H9 (cell line): ENCODE data around the gene IFNL1. TPM values are rescaled to one million over a fixed set of nuclear protein-coding genes. Genes with fewer than 3 reads are reported as not detected.

Source experiments
- DNase-seq: peaks from one replicate; pipeline ENCODE4 v3.0.0-alpha.2; 2017
- H2AFZ ChIP-seq: one replicate; pipeline ENCODE4 v1.6.1; 2013; ENCODE audit warnings: mild to moderate bottlenecking, low read length, control low read depth, moderate library complexity
- H2AK5ac ChIP-seq: 2 replicates; pipeline ENCODE4 v1.6.1; 2013; ENCODE audit warnings: low read length, control low read depth, mixed read lengths; ENCODE audit not compliant: insufficient read length
- H2BK120ac ChIP-seq: one replicate; pipeline ENCODE4 v1.6.1; 2013; ENCODE audit warnings: low read depth, mild to moderate bottlenecking, low read length, control low read depth, inconsistent platforms; ENCODE audit not compliant: poor library complexity, severe bottlenecking
- H2BK12ac ChIP-seq: 2 replicates; pipeline ENCODE4 v1.6.1; 2013; ENCODE audit warnings: low read length, control low read depth, mixed read lengths, low read depth; ENCODE audit not compliant: insufficient read length
- H2BK15ac ChIP-seq: 2 replicates; pipeline ENCODE4 v1.6.1; 2013; ENCODE audit warnings: low read depth, low read length, control low read depth
- H2BK20ac ChIP-seq: one replicate; pipeline ENCODE4 v1.6.1; 2013; ENCODE audit warnings: low read depth, mild to moderate bottlenecking, low read length, control low read depth, inconsistent platforms; ENCODE audit not compliant: poor library complexity, severe bottlenecking
- H2BK5ac ChIP-seq: 2 replicates; pipeline ENCODE4 v1.6.1; 2013; ENCODE audit warnings: low read length, control low read depth, mixed read lengths; ENCODE audit not compliant: insufficient read length
- H3K14ac ChIP-seq: 2 replicates; pipeline ENCODE4 v1.6.1; 2013; ENCODE audit warnings: low read length, control low read depth; ENCODE audit not compliant: insufficient read depth
- H3K18ac ChIP-seq: 2 replicates; pipeline ENCODE4 v1.6.1; 2013; ENCODE audit warnings: low read depth, mild to moderate bottlenecking, mixed read lengths, low read length, control low read depth; ENCODE audit not compliant: insufficient read length
- H3K23ac ChIP-seq: 2 replicates; pipeline ENCODE4 v1.6.1; 2013; ENCODE audit warnings: low read length, control low read depth, mixed read lengths, low read depth; ENCODE audit not compliant: insufficient read length
- H3K23me2 ChIP-seq: 2 replicates; pipeline ENCODE4 v1.6.1; 2013; ENCODE audit warnings: low read depth, mild to moderate bottlenecking, mixed read lengths, low read length, control low read depth; ENCODE audit not compliant: insufficient read length, poor library complexity, severe bottlenecking
- H3K27ac ChIP-seq: 2 replicates; pipeline ENCODE4 v1.5.1; 2013; ENCODE audit warnings: low read length, control low read depth, mixed read lengths, low read depth; ENCODE audit not compliant: insufficient read length
- H3K27me3 ChIP-seq: 2 replicates; pipeline ENCODE4 v1.6.1; 2013; ENCODE audit warnings: low read length, control low read depth, inconsistent platforms; ENCODE audit not compliant: insufficient read depth
- H3K4ac ChIP-seq: 2 replicates; pipeline ENCODE4 v1.6.1; 2013; ENCODE audit warnings: low read depth, mild to moderate bottlenecking, control low read depth, inconsistent platforms, low read length, moderate library complexity
- H3K4me1 ChIP-seq: 2 replicates; pipeline ENCODE4 v1.6.1; 2013; ENCODE audit warnings: low read length, control low read depth, inconsistent platforms; ENCODE audit not compliant: insufficient read depth
- H3K4me2 ChIP-seq: 2 replicates; pipeline ENCODE4 v1.6.1; 2013; ENCODE audit warnings: low read length, control low read depth, mixed read lengths; ENCODE audit not compliant: insufficient read length, insufficient read depth
- H3K56ac ChIP-seq: 2 replicates; pipeline ENCODE4 v1.6.1; 2013; ENCODE audit warnings: low read depth, mild to moderate bottlenecking, mixed read lengths, low read length, control low read depth; ENCODE audit not compliant: insufficient read length
- H3K79me1 ChIP-seq: 2 replicates; pipeline ENCODE4 v1.6.1; 2013; ENCODE audit warnings: low read depth, mild to moderate bottlenecking, moderate library complexity, low read length, control low read depth, inconsistent platforms; ENCODE audit not compliant: insufficient read depth, poor library complexity, severe bottlenecking
- H3K79me2 ChIP-seq: 2 replicates; pipeline ENCODE4 v1.6.1; 2013; ENCODE audit warnings: low read length, control low read depth, inconsistent platforms; ENCODE audit not compliant: insufficient read depth
- H3K9ac ChIP-seq: 2 replicates; pipeline ENCODE4 v1.6.1; 2013; ENCODE audit warnings: low read length, control low read depth, mixed read lengths; ENCODE audit not compliant: insufficient read length; ENCODE audit errors: extremely low read depth
- H3K9me3 ChIP-seq: one replicate; pipeline ENCODE4 v1.6.1; 2013; ENCODE audit warnings: low read depth, low read length, inconsistent platforms; ENCODE audit not compliant: control insufficient read depth
- H3T11ph ChIP-seq: one replicate; pipeline ENCODE4 v1.6.1; 2013; ENCODE audit warnings: mild to moderate bottlenecking, low read length, control low read depth, inconsistent platforms
- H4K20me1 ChIP-seq: one replicate; pipeline ENCODE4 v1.6.1; 2013; ENCODE audit not compliant: control insufficient read depth, insufficient read length, insufficient read depth
- H4K5ac ChIP-seq: 2 replicates; pipeline ENCODE4 v1.6.1; 2013; ENCODE audit warnings: low read depth, mild to moderate bottlenecking, mixed read lengths, low read length, control low read depth; ENCODE audit not compliant: insufficient read length
- H4K8ac ChIP-seq: replicated peaks from 2 replicates; pipeline ENCODE4 v1.6.1; 2013; ENCODE audit warnings: low read length, control low read depth, mixed read lengths, low read depth; ENCODE audit not compliant: insufficient read length
- H4K91ac ChIP-seq: 2 replicates; pipeline ENCODE4 v1.6.1; 2013; ENCODE audit warnings: low read depth, mild to moderate bottlenecking, moderate library complexity, mixed read lengths, low read length, control low read depth; ENCODE audit not compliant: insufficient read length
- H3K27ac Mint-ChIP-seq, 3 experiments: 2 replicates in 2 of 3; 3 replicates in 1 of 3; pipeline ENCODE4 v1.8.0; 2020 to 2021; ENCODE audit warnings: mixed read lengths in 3 of 3, mild to moderate bottlenecking in 1 of 3, moderate library complexity in 1 of 3
- H3K27me3 Mint-ChIP-seq: 2 replicates; pipeline ENCODE4 v1.8.0; 2021; ENCODE audit warnings: low read depth, mild to moderate bottlenecking, moderate library complexity, mixed read lengths
- H3K36me3 Mint-ChIP-seq, 3 experiments: 2 replicates in 2 of 3; 3 replicates in 1 of 3; pipeline ENCODE4 v1.8.0; 2020 to 2021; ENCODE audit warnings: low read depth in 3 of 3, mixed read lengths in 3 of 3; ENCODE audit not compliant: insufficient read depth in 1 of 3
- H3K4me1 Mint-ChIP-seq, 2 experiments: 2 replicates each; pipeline ENCODE4 v1.8.0; 2020; ENCODE audit warnings: mixed read lengths in 2 of 2
- H3K4me3 Mint-ChIP-seq, 2 experiments: 2 replicates in 1 of 2; 3 replicates in 1 of 2; pipeline ENCODE4 v1.8.0; 2020 to 2021; ENCODE audit warnings: mild to moderate bottlenecking in 2 of 2, mixed read lengths in 2 of 2, moderate library complexity in 1 of 2
- H3K9me3 Mint-ChIP-seq, 2 experiments: 2 replicates in 1 of 2; 3 replicates in 1 of 2; pipeline ENCODE4 v1.8.0; 2020; ENCODE audit warnings: mild to moderate bottlenecking in 2 of 2, mixed read lengths in 2 of 2, moderate library complexity in 1 of 2
- WGBS: extraction: QIAGEN DNeasy Blood & Tissue Kit; methylation state at CpG from one replicate; pipeline ENCODE4 v1.1.7; 2013; ENCODE audit warnings: missing lambda C conversion rate, low lambda C conversion rate, mixed read lengths; ENCODE audit not compliant: insufficient read length; ENCODE audit errors: extremely low coverage; 5-methylcytosine and 5-hydroxymethylcytosine counted together
- total RNA-seq: library from RNA; stranded (reverse); gene quantifications from 2 replicates; pipeline ENCODE4 v1.2.1, GENCODE V29; 2021
- TF ChIP-seq, protein P1 (sequence below): fragments of 200-600 bp; sonication (generic); conservative IDR thresholded peaks from 3 replicates; pipeline ENCODE4 v1.8.0; 2021; ENCODE audit warnings: antibody characterized with exemption, mild to moderate bottlenecking

IFNL1 gene
- total RNA-seq, 1 experiment from 2014 or later, result not detected

DNA sequence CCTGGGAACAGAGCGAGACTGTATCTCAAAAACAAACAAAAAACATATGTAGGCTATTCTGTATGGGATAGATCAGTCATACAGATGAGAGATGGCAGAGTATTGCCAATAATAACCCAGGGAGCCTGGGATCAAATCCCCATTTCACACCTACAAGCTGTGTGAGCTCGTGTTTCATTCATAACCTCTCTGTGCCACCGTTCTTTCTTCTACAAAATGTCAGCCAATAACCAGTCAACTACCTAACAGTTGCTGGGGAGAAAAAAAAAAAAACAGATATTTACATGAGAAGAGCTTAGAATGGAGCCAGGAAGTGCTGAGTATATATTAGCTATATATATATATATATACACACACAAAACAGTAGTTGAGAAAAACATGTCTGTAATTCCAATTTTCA is 34.5 kb upstream of the IFNL1 start:
- Mint-ChIP-seq H3K27ac (no peak overlapping the region), H3K27me3 (peaks cover 79% of the 10 kb centered on the region), H3K4me1 (peaks cover 5 to 16% of the 10 kb centered on the region in 2 experiments), H3K4me3 (no peak overlapping the region), H3K36me3 (no peaks in the 10 kb centered on the region; a peak in 2 of 7 replicates), H3K9me3 (peaks cover 4 to 9% of the 10 kb centered on the region in 2 experiments; a peak in 3 of 5 replicates)
- H3K56ac ChIP-seq, result no peak overlapping the region
- no CpG with 5 or more reads among the region's 3 CpGs for WGBS
- no peak overlapping the region for H4K8ac ChIP-seq
- H3K79me1 ChIP-seq, result no peaks in the 10 kb centered on the region
- peaks cover 5% of the 10 kb centered on the region for H3K23me2 ChIP-seq
- H2BK120ac ChIP-seq, result no peak overlapping the region
- H2BK20ac ChIP-seq, result no peak overlapping the region
- no peak overlapping the region for H3K14ac ChIP-seq
- H3K27ac ChIP-seq, result no peak overlapping the region
- no peak overlapping the region for H2BK12ac ChIP-seq
- H3K4me2 ChIP-seq, result no peak overlapping the region
- H4K91ac ChIP-seq, result no peak overlapping the region
- H3K79me2 ChIP-seq, result no peaks in the 10 kb centered on the region
- no peak for DNase-seq
- no peak overlapping the region for H4K5ac ChIP-seq
- no peaks in the 10 kb centered on the region for H3K4me1 ChIP-seq
- H2BK15ac ChIP-seq, result no peak overlapping the region
- H3K4ac ChIP-seq, result no peak overlapping the region
- no peak overlapping the region for H3K9ac ChIP-seq
- TF ChIP-seq, protein P1, sequence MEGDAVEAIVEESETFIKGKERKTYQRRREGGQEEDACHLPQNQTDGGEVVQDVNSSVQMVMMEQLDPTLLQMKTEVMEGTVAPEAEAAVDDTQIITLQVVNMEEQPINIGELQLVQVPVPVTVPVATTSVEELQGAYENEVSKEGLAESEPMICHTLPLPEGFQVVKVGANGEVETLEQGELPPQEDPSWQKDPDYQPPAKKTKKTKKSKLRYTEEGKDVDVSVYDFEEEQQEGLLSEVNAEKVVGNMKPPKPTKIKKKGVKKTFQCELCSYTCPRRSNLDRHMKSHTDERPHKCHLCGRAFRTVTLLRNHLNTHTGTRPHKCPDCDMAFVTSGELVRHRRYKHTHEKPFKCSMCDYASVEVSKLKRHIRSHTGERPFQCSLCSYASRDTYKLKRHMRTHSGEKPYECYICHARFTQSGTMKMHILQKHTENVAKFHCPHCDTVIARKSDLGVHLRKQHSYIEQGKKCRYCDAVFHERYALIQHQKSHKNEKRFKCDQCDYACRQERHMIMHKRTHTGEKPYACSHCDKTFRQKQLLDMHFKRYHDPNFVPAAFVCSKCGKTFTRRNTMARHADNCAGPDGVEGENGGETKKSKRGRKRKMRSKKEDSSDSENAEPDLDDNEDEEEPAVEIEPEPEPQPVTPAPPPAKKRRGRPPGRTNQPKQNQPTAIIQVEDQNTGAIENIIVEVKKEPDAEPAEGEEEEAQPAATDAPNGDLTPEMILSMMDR, result no peak
- no peak overlapping the region for H2BK5ac ChIP-seq
- no peak overlapping the region for H3T11ph ChIP-seq
- H2AK5ac ChIP-seq, result no peak overlapping the region
- H3K27me3 ChIP-seq, result peaks cover 34% of the 10 kb centered on the region
- H3K18ac ChIP-seq, result no peak overlapping the region
- H3K9me3 ChIP-seq, result no peaks in the 10 kb centered on the region
- H2AFZ ChIP-seq, result no peak overlapping the region
- no peak overlapping the region for H3K23ac ChIP-seq
- no peaks in the 10 kb centered on the region for H4K20me1 ChIP-seq
